ENCODE measurements around the gene CPXM1.

Gene CPXM1

DNA sequence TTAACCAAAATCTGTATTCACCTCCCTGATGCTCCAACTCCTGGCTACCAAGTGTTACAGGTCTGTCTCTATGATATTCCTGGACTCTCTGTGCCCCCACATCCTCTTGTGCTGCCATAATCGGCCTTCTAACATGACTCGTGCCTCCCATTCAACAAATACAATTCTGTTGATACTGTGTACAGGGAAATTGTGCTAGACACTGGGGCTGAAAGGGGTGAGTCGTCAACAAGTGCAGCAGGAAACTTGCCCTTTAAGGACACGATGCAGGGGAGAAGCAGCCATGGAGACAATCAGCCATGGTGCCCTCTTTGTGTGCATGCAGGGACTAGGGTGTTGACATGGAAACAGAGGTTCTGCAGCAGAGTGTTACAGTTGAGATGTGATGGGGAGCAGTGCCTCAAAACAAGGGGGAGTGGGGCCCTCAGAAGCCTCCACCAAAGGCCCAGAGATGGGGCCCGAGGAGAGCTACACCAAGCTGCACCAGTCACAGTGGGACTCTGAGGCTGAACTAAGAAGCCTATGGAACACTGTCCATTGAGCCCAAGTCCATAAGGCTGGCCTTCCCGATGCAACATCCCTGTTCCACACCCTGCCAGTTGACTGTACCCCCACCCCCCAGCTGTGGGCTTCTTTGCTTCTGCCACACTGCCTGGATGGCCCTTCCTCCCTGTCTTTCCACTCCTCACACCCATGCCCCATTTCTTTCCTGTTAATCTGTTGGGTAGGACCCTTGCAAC, 37.0 kb upstream of the CPXM1 start:
- no peak for TF ChIP-seq ZNF8 (CRISPR knock-in tag; IDR thresholded peaks at IDR 0.05)
- TF ChIP-seq, protein P1, sequence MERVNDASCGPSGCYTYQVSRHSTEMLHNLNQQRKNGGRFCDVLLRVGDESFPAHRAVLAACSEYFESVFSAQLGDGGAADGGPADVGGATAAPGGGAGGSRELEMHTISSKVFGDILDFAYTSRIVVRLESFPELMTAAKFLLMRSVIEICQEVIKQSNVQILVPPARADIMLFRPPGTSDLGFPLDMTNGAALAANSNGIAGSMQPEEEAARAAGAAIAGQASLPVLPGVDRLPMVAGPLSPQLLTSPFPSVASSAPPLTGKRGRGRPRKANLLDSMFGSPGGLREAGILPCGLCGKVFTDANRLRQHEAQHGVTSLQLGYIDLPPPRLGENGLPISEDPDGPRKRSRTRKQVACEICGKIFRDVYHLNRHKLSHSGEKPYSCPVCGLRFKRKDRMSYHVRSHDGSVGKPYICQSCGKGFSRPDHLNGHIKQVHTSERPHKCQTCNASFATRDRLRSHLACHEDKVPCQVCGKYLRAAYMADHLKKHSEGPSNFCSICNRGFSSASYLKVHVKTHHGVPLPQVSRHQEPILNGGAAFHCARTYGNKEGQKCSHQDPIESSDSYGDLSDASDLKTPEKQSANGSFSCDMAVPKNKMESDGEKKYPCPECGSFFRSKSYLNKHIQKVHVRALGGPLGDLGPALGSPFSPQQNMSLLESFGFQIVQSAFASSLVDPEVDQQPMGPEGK (CRISPR knock-in tag; IDR thresholded peaks at IDR 0.05; ENCODE audit: borderline replicate concordance), result no peak
- TF ChIP-seq SNAI2 (CRISPR knock-in tag; IDR thresholded peaks at IDR 0.05), result no peak
- no peak for TF ChIP-seq ESRRG (CRISPR knock-in tag; IDR thresholded peaks at IDR 0.05)
- TF ChIP-seq, protein P2, sequence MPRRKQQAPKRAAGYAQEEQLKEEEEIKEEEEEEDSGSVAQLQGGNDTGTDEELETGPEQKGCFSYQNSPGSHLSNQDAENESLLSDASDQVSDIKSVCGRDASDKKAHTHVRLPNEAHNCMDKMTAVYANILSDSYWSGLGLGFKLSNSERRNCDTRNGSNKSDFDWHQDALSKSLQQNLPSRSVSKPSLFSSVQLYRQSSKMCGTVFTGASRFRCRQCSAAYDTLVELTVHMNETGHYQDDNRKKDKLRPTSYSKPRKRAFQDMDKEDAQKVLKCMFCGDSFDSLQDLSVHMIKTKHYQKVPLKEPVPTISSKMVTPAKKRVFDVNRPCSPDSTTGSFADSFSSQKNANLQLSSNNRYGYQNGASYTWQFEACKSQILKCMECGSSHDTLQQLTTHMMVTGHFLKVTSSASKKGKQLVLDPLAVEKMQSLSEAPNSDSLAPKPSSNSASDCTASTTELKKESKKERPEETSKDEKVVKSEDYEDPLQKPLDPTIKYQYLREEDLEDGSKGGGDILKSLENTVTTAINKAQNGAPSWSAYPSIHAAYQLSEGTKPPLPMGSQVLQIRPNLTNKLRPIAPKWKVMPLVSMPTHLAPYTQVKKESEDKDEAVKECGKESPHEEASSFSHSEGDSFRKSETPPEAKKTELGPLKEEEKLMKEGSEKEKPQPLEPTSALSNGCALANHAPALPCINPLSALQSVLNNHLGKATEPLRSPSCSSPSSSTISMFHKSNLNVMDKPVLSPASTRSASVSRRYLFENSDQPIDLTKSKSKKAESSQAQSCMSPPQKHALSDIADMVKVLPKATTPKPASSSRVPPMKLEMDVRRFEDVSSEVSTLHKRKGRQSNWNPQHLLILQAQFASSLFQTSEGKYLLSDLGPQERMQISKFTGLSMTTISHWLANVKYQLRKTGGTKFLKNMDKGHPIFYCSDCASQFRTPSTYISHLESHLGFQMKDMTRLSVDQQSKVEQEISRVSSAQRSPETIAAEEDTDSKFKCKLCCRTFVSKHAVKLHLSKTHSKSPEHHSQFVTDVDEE (CRISPR knock-in tag; IDR thresholded peaks at IDR 0.05), result no peak
- TF ChIP-seq ARNTL (CRISPR knock-in tag; IDR thresholded peaks at IDR 0.05; ENCODE audit: borderline replicate concordance, low read depth), result no peak
- TF ChIP-seq ZC3H10 (CRISPR knock-in tag; IDR thresholded peaks at IDR 0.05), result no peak
- TF ChIP-seq TCF4 (CRISPR knock-in tag; IDR thresholded peaks at IDR 0.05; ENCODE audit: borderline replicate concordance), result no peak
- TF ChIP-seq, protein P3, sequence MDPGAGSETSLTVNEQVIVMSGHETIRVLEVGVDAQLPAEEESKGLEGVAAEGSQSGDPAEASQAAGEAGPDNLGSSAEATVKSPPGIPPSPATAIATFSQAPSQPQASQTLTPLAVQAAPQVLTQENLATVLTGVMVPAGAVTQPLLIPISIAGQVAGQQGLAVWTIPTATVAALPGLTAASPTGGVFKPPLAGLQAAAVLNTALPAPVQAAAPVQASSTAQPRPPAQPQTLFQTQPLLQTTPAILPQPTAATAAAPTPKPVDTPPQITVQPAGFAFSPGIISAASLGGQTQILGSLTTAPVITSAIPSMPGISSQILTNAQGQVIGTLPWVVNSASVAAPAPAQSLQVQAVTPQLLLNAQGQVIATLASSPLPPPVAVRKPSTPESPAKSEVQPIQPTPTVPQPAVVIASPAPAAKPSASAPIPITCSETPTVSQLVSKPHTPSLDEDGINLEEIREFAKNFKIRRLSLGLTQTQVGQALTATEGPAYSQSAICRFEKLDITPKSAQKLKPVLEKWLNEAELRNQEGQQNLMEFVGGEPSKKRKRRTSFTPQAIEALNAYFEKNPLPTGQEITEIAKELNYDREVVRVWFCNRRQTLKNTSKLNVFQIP (CRISPR knock-in tag; IDR thresholded peaks at IDR 0.05; ENCODE audit: borderline replicate concordance, low read depth), result no peak
- TF ChIP-seq TOX (CRISPR knock-in tag; IDR thresholded peaks at IDR 0.05; ENCODE audit: borderline replicate concordance), result no peak
- TF ChIP-seq PPARA (CRISPR knock-in tag; IDR thresholded peaks at IDR 0.05; ENCODE audit: borderline replicate concordance), result no peak
- TF ChIP-seq, protein P4, sequence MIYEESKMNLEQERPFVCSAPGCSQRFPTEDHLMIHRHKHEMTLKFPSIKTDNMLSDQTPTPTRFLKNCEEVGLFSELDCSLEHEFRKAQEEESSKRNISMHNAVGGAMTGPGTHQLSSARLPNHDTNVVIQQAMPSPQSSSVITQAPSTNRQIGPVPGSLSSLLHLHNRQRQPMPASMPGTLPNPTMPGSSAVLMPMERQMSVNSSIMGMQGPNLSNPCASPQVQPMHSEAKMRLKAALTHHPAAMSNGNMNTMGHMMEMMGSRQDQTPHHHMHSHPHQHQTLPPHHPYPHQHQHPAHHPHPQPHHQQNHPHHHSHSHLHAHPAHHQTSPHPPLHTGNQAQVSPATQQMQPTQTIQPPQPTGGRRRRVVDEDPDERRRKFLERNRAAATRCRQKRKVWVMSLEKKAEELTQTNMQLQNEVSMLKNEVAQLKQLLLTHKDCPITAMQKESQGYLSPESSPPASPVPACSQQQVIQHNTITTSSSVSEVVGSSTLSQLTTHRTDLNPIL (CRISPR knock-in tag; IDR thresholded peaks at IDR 0.05; ENCODE audit: low read depth), result no peak
- no peak for TF ChIP-seq OSR1 (CRISPR knock-in tag; IDR thresholded peaks at IDR 0.05)
- TF ChIP-seq ZFP3 (CRISPR knock-in tag; IDR thresholded peaks at IDR 0.05), result no peak
- TF ChIP-seq CSDC2 (CRISPR knock-in tag; IDR thresholded peaks at IDR 0.05), result no peak
- TF ChIP-seq ZNF70 (CRISPR knock-in tag; IDR thresholded peaks at IDR 0.05), result no peak
- TF ChIP-seq ZNF565 (CRISPR knock-in tag; conservative IDR thresholded peaks at IDR 0.05; ENCODE audit: low read depth), result no peak
- ATAC-seq, result no peak

DNA sequence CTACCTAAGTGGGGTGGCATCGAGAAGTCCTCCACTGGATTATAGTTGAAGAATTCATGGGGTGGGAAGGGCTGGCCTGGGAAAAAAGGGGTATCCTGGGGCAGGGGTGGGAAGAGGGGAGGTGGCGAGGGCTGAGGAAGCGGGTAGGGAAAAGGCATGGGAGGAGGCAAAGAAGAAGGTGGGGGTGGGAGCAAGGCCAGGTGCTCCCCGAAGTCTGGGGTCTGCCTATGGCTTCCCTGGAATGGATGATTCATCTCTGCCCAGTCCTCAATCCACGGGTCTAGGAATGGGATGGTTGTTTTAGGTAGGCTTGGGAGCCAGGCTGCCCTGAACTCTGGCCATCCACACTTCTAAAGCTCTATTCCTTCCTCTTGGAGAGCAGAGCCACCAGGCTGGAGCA, 35.6 kb upstream of the CPXM1 start:
- no peak for ATAC-seq
- TF ChIP-seq ZNF565 (CRISPR knock-in tag; conservative IDR thresholded peaks at IDR 0.05; ENCODE audit: low read depth) (no peak), PPARA (CRISPR knock-in tag; IDR thresholded peaks at IDR 0.05; ENCODE audit: borderline replicate concordance) (no peak), SNAI2 (CRISPR knock-in tag; IDR thresholded peaks at IDR 0.05) (no peak), ZFP3 (CRISPR knock-in tag; IDR thresholded peaks at IDR 0.05) (no peak), ZNF70 (CRISPR knock-in tag; IDR thresholded peaks at IDR 0.05) (no peak), ZNF8 (CRISPR knock-in tag; IDR thresholded peaks at IDR 0.05) (no peak)

DNA sequence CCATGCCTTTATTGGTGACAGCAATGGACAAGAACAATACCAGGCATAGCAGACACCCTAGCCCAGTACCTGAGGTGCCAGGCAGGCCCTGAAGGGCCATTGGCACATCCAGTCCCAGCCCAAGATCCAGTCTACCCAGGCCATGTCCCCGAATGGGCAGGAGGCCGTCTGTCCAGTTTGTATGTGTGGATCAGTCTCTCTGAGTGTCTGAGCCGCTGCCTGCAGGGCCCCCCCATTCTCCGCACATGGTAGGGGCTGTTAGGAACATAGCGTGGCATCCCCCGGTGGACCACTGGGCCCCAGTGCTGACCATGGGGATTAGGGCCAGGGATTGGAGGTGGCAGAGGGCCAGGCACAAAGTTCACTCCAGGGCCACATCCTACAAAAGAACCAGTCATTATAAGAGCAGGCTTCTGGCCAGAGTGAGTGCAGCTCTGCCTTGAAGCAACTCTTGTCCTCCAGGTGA, 34.9 kb upstream of the CPXM1 start:
- ATAC-seq, result no peak
- TF ChIP-seq GLIS3 (CRISPR knock-in tag; IDR thresholded peaks at IDR 0.05) (no peak), ZNF8 (CRISPR knock-in tag; IDR thresholded peaks at IDR 0.05) (no peak), ZNF70 (CRISPR knock-in tag; IDR thresholded peaks at IDR 0.05) (no peak), BACH2 (CRISPR knock-in tag; IDR thresholded peaks at IDR 0.05; ENCODE audit: borderline replicate concordance) (no peak), ESRRG (CRISPR knock-in tag; IDR thresholded peaks at IDR 0.05) (no peak), PPARA (CRISPR knock-in tag; IDR thresholded peaks at IDR 0.05; ENCODE audit: borderline replicate concordance) (no peak), OSR1 (CRISPR knock-in tag; IDR thresholded peaks at IDR 0.05) (no peak), CSDC2 (CRISPR knock-in tag; IDR thresholded peaks at IDR 0.05) (no peak), SNAI2 (CRISPR knock-in tag; IDR thresholded peaks at IDR 0.05) (no peak), ZFP3 (CRISPR knock-in tag; IDR thresholded peaks at IDR 0.05) (no peak), RARB (CRISPR knock-in tag; IDR thresholded peaks at IDR 0.05) (no peak), TOX (CRISPR knock-in tag; IDR thresholded peaks at IDR 0.05; ENCODE audit: borderline replicate concordance) (no peak)
- TF ChIP-seq, protein P5, sequence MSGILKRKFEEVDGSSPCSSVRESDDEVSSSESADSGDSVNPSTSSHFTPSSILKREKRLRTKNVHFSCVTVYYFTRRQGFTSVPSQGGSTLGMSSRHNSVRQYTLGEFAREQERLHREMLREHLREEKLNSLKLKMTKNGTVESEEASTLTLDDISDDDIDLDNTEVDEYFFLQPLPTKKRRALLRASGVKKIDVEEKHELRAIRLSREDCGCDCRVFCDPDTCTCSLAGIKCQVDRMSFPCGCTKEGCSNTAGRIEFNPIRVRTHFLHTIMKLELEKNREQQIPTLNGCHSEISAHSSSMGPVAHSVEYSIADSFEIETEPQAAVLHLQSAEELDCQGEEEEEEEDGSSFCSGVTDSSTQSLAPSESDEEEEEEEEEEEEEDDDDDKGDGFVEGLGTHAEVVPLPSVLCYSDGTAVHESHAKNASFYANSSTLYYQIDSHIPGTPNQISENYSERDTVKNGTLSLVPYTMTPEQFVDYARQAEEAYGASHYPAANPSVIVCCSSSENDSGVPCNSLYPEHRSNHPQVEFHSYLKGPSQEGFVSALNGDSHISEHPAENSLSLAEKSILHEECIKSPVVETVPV (CRISPR knock-in tag; IDR thresholded peaks at IDR 0.05), result no peak
- TF ChIP-seq, protein P2 (CRISPR knock-in tag; IDR thresholded peaks at IDR 0.05), result no peak
- TF ChIP-seq, protein P4 (CRISPR knock-in tag; IDR thresholded peaks at IDR 0.05; ENCODE audit: low read depth), result no peak

Measured in SK-N-SH treated with all-trans-retinoic acid at 6 μM for 48 hours (cell line).